Activated CD8-positive, alpha-beta T cell treated with anti-CD3 and anti-CD28 coated beads for 36 hours (primary cell): ENCODE data around the gene ACER3. TPM values are rescaled to one million over a fixed set of nuclear protein-coding genes. Genes with fewer than 3 reads are reported as not detected.

Source experiments
- ATAC-seq: fragments of 200-7000 bp; cut with Tn5 transposase; one replicate; pipeline ENCODE4 v1.10.0; 2021; ENCODE audit warnings: mild to moderate bottlenecking, moderate library complexity
- CTCF ChIA-PET: fragments of 350-600 bp; sonication (Branson Sonifier 250); formaldehyde crosslinking; loops from one replicate; lab custom pipeline; 2021; ENCODE audit warnings: antibody characterized with exemption; lab: Charles Lee
- POLR2A ChIA-PET: fragments of 350-600 bp; sonication (Branson Sonifier 250); formaldehyde crosslinking; loops from one replicate; lab custom pipeline; 2021; ENCODE audit warnings: antibody characterized with exemption; lab: Charles Lee
- DNase-seq: peaks from one replicate; pipeline ENCODE4 v3.0.0-alpha.2; 2020
- H3K27ac Mint-ChIP-seq: one replicate; pipeline ENCODE4 v1.8.0; 2021; ENCODE audit warnings: mild to moderate bottlenecking, mixed read lengths
- H3K27me3 Mint-ChIP-seq: one replicate; pipeline ENCODE4 v1.8.0; 2021; ENCODE audit warnings: mixed read lengths
- H3K36me3 Mint-ChIP-seq: one replicate; pipeline ENCODE4 v1.8.0; 2021; ENCODE audit warnings: low read depth, mixed read lengths
- H3K4me1 Mint-ChIP-seq: one replicate; pipeline ENCODE4 v1.8.0; 2021; ENCODE audit warnings: low read depth, mixed read lengths
- H3K4me3 Mint-ChIP-seq: one replicate; pipeline ENCODE4 v1.8.0; 2021; ENCODE audit warnings: mild to moderate bottlenecking, moderate library complexity, mixed read lengths
- H3K9me3 Mint-ChIP-seq: one replicate; pipeline ENCODE4 v1.8.0; 2021; ENCODE audit warnings: mixed read lengths
- intact Hi-C: fragments of 100-400 bp; cut with micrococcal nuclease; formaldehyde crosslinking; loops from one replicate; pipeline ENCODE4 v1.10.0; 2022
- total RNA-seq, 2 experiments: library from RNA; stranded (reverse); gene quantifications; one replicate each; pipeline ENCODE4 v1.2.3, GENCODE V29; 2021
- TF ChIP-seq, protein P1 (sequence below): fragments of 200-600 bp; IDR thresholded peaks from one replicate; pipeline ENCODE4 v1.8.0; 2022; ENCODE audit warnings: antibody characterized with exemption, mild to moderate bottlenecking

The ACER3 gene
- total RNA-seq, 2 experiments from 2014 or later, result 10.0 to 10.2 TPM

DNA sequence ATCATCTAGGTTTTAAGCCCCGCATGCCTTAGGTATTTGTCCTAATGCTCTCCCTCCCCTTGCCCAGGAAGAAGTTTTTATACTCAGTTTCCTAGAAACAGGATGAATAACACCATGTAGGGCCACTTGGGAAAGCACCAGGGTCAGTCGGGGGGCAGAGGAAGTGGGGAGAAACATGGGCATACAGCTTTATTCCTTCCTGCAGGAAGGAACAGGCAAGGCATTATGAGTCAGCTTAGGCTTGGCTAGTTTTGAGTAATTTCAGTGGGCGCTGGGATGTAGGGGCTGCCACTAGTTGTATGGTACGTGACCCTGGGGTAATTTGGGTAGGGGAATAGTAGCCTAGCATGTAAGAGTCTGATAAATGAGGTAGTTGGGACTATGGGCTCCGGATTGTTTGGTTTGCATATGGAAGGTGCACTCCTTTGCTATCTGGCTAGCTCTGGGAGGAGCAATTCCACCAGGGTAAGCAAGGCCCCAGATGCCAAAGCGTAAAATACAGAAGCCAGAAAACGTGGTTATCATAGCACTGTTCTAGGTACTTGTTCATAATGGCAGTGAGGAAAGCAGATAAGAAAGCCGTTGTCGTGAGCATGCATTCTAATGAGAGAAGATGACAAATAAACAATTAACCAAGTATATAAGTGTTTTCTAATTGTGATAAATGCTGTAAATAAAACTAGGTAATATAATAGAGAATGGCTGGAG, 24.8 kb downstream of the ACER3 start:
- ChIA-PET CTCF (no interaction called here), POLR2A (interaction anchor here (0.6 kb wide), 1 partner anchor 49 kb away, joined by 3 read pairs; no protein-coding TSS in a partner anchor)
- TF ChIP-seq, protein P1, sequence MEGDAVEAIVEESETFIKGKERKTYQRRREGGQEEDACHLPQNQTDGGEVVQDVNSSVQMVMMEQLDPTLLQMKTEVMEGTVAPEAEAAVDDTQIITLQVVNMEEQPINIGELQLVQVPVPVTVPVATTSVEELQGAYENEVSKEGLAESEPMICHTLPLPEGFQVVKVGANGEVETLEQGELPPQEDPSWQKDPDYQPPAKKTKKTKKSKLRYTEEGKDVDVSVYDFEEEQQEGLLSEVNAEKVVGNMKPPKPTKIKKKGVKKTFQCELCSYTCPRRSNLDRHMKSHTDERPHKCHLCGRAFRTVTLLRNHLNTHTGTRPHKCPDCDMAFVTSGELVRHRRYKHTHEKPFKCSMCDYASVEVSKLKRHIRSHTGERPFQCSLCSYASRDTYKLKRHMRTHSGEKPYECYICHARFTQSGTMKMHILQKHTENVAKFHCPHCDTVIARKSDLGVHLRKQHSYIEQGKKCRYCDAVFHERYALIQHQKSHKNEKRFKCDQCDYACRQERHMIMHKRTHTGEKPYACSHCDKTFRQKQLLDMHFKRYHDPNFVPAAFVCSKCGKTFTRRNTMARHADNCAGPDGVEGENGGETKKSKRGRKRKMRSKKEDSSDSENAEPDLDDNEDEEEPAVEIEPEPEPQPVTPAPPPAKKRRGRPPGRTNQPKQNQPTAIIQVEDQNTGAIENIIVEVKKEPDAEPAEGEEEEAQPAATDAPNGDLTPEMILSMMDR, result no peak
- H3K9me3 Mint-ChIP-seq, result no peaks in the 10 kb centered on the region
- peaks cover under 1% of the 10 kb centered on the region for H3K36me3 Mint-ChIP-seq
- H3K27me3 Mint-ChIP-seq, result peaks cover 2% of the 10 kb centered on the region
- no peak overlapping the region for H3K4me3 Mint-ChIP-seq
- H3K4me1 Mint-ChIP-seq, result peaks cover 10% of the 10 kb centered on the region
- ATAC-seq (peak; percentile 34), DNase-seq (peak; percentile 28)
- no peak overlapping the region for H3K27ac Mint-ChIP-seq
- intact Hi-C loops, result no loop called here

GRCh38 chr11:76888989-76889388, 28.3 kb downstream of the ACER3 start:
- Mint-ChIP-seq H3K36me3 (no peaks in the 10 kb centered on the region), H3K27me3 (no peaks in the 10 kb centered on the region), H3K4me1 (peaks cover 10% of the 10 kb centered on the region), H3K27ac (no peak overlapping the region), H3K4me3 (no peak overlapping the region), H3K9me3 (no peaks in the 10 kb centered on the region)
- intact Hi-C loops, result no loop called here
- DNase-seq (no peak), ATAC-seq (no peak)
- ChIA-PET CTCF (interaction anchor here (1.0 to 2.4 kb wide), 2 partner anchors 31 to 167 kb away, joined by 3 to 19 read pairs; no protein-coding TSS in a partner anchor), POLR2A (no interaction called here)
- TF ChIP-seq, protein P1, result no peak

DNA sequence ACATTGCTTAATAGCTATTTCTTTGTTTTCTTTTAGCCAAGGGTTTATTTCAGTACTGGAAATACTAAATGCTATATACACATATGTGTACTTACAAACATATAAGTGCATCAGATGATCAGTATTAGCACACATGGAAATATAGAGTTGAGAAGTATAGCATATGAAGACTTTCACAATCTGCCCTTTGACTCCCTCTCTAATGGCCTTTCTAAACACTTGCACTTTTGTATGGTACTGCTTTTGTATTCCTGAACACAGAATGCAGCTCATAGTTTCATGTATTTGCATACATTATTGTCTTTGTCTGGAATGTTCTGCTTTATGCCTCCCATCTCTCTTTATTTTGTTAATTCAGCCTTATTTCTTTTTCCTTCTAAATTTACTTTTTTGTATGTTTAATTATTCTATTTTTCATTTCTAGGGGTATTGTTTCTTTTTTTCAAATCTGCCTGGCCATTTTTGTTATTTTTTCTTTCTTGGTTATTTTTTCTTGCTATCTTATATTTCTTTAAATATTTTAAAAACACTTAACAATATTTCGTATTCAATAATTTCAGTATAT, 28.8 kb downstream of the ACER3 start:
- CTCF ChIA-PET, result no interaction called here
- H3K4me1 Mint-ChIP-seq, result peaks cover 10% of the 10 kb centered on the region
- no peak for ATAC-seq
- H3K27ac Mint-ChIP-seq, result no peak overlapping the region
- no peaks in the 10 kb centered on the region for H3K36me3 Mint-ChIP-seq
- no peak overlapping the region for H3K4me3 Mint-ChIP-seq
- H3K27me3 Mint-ChIP-seq, result no peaks in the 10 kb centered on the region
- intact Hi-C loops, result no loop called here
- POLR2A ChIA-PET, result no interaction called here
- no peak for DNase-seq
- no peaks in the 10 kb centered on the region for H3K9me3 Mint-ChIP-seq
- TF ChIP-seq, protein P1, result no peak

DNA sequence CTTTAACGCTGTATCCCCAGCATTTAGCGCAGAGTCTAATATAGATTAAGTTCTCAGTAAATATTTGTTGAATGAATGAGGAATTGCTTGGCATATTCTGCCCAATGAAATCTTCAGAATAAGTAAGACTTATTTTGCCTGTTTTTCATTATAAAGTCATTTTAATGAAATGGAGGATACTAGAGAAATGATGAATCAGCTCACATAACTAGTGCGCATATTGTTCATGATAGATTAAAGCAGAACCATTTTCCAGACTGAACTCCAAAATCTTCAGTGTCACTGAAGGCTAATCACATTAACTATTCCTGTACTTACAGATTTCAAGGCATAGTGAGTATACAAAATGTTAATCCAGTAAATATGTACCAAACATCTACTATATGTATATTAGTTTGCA, 29.6 kb downstream of the ACER3 start:
- ATAC-seq (no peak), DNase-seq (no peak)
- H3K4me1 Mint-ChIP-seq, result peaks cover 5% of the 10 kb centered on the region
- no peak overlapping the region for H3K4me3 Mint-ChIP-seq
- intact Hi-C loops, result no loop called here
- H3K27me3 Mint-ChIP-seq, result no peaks in the 10 kb centered on the region
- TF ChIP-seq, protein P1, result no peak
- H3K36me3 Mint-ChIP-seq, result no peaks in the 10 kb centered on the region
- ChIA-PET CTCF (interaction anchor here (5.2 kb wide), 1 partner anchor 29 kb away, joined by 34 read pairs; no protein-coding TSS in a partner anchor), POLR2A (no interaction called here)
- H3K9me3 Mint-ChIP-seq, result no peaks in the 10 kb centered on the region
- H3K27ac Mint-ChIP-seq, result no peak overlapping the region

- H3K27ac Mint-ChIP-seq, result no peak overlapping the region
- ChIA-PET CTCF (interaction anchor here (5.2 kb wide), 1 partner anchor 28 kb away, joined by 34 read pairs; no protein-coding TSS in a partner anchor), POLR2A (no interaction called here)
- no peaks in the 10 kb centered on the region for H3K36me3 Mint-ChIP-seq
- intact Hi-C loops, result no loop called here
- no peaks in the 10 kb centered on the region for H3K4me1 Mint-ChIP-seq
- no peaks in the 10 kb centered on the region for H3K9me3 Mint-ChIP-seq
- TF ChIP-seq, protein P1, result no peak
- ATAC-seq (no peak), DNase-seq (no peak)
- H3K4me3 Mint-ChIP-seq, result no peak overlapping the region
- no peaks in the 10 kb centered on the region for H3K27me3 Mint-ChIP-seq
Measured at GRCh38 chr11:76891285-76891684, 30.6 kb downstream of the ACER3 start.
